Suprapubic skin (tissue), 4 donors: ENCODE results near the gene SVIP. TPM values are rescaled to one million over a fixed set of nuclear protein-coding genes. Genes with fewer than 3 reads are reported as not detected.

Experiments used
- DNase-seq, 2 donors: peaks; one replicate each; pipeline ENCODE4 v3.0.0-alpha.2; 2019; ENCODE audit warnings: low spot score in 2 of 2
- H3K27ac ChIP-seq: fragments of 200-600 bp; sonication (generic); one replicate; pipeline ENCODE4 v1.5.1; 2019
- H3K27me3 ChIP-seq: fragments of 200-600 bp; sonication (generic); one replicate; pipeline ENCODE4 v1.5.1; 2019
- H3K36me3 ChIP-seq: fragments of 200-600 bp; sonication (generic); one replicate; pipeline ENCODE4 v1.5.1; 2019
- H3K4me1 ChIP-seq: fragments of 200-600 bp; sonication (generic); one replicate; pipeline ENCODE4 v1.5.1; 2019
- H3K4me3 ChIP-seq: fragments of 200-600 bp; sonication (generic); one replicate; pipeline ENCODE4 v1.5.1; 2019; ENCODE audit warnings: mild to moderate bottlenecking
- H3K9me3 ChIP-seq: fragments of 200-600 bp; sonication (generic); one replicate; pipeline ENCODE4 v1.5.1; 2019
- EP300 ChIP-seq: sonication (generic); formaldehyde crosslinking; IDR thresholded peaks from one replicate; pipeline ENCODE4 v1.6.1; 2017; ENCODE audit warnings: antibody characterized with exemption
- POLR2A ChIP-seq, 2 donors: fragments of 450-650 bp; IDR thresholded peaks; one replicate each; pipeline ENCODE4 v1.6.1; 2017; ENCODE audit warnings: antibody characterized with exemption in 2 of 2, mild to moderate bottlenecking in 2 of 2, moderate library complexity in 2 of 2
- POLR2AphosphoS5 ChIP-seq, 3 donors: sonication (generic); formaldehyde crosslinking; IDR thresholded peaks; one replicate each; pipeline ENCODE4 v1.6.1; 2017; ENCODE audit warnings: antibody characterized with exemption in 3 of 3
- WGBS: methylation state at CpG from one replicate; pipeline ENCODE4 v1.1.5; 2018; 5-methylcytosine and 5-hydroxymethylcytosine counted together
- total RNA-seq, 4 donors: library from RNA; depleted of rRNA; stranded (reverse); fragments of >200 nt; gene quantifications; one replicate each; pipeline ENCODE4 v1.1.0, GENCODE V29; 2016
- TF ChIP-seq, protein P1 (sequence below), 2 donors: fragments of 200-600 bp in 1 of 2; fragments of 450-650 bp in 1 of 2; sonication (generic) in 1 of 2; IDR thresholded peaks; one replicate each; pipeline ENCODE4 v1.5.1; 2016 to 2019; ENCODE audit warnings: antibody characterized with exemption in 2 of 2, mild to moderate bottlenecking in 1 of 2, moderate library complexity in 1 of 2

Gene SVIP
- total RNA-seq, result 10 to 100 TPM in 1 of 4 donors, 1 to 10 TPM in 3; 6.8 to 10.0 (median 7.9) TPM

DNA sequence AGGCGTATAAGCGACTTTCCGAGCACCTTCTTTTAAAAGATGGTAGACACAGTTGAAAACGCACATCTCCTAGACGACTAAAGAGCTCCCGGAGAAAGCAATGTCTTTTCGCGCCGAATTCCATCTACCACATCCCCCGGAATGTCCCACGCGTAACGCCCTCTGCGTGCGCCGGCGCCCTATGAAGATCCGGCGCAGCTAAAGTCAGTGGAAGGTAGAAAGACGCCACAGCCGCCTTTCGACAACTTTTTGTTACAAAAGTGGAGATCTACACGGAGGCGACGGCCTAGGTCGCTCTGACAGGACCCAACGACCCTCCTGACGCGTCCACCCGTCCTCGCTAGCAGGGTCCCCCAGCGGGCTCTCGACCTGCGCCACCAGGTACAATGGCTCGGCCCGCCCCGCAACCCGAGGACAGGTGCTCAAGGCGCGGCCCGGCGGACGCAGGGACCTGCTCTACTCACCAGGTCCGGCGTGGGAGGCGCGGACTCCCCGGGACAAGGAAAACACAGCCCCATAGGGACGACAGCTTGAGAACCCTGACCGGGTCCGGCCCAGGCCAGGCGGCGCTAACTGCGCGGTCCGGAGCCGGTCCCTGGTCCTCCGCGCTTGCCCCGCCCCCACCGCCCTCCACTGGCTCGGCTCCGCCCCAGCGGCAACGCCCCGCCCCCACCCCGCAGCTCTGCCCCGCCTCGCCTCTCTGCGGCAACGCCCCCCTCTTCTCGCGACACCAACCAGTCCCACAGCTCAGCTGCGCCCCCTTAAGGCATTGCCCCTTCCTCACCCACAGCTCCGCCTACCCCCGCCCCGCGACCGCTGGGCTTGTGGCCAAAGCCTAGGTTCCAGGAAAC, at the start of gene SVIP:
SVIP (minus strand) TSS at position 571 of the 851 bp plus-strand sequence; CDS start at position 518, 53 bp downstream.
- under 1% methylated on average over 27 of the region's 79 CpGs for WGBS

GRCh38 chr11:22878604-22879003, 49.0 kb upstream of the SVIP start:
- no peak overlapping the region for H3K27ac ChIP-seq
- TF ChIP-seq, protein P1, sequence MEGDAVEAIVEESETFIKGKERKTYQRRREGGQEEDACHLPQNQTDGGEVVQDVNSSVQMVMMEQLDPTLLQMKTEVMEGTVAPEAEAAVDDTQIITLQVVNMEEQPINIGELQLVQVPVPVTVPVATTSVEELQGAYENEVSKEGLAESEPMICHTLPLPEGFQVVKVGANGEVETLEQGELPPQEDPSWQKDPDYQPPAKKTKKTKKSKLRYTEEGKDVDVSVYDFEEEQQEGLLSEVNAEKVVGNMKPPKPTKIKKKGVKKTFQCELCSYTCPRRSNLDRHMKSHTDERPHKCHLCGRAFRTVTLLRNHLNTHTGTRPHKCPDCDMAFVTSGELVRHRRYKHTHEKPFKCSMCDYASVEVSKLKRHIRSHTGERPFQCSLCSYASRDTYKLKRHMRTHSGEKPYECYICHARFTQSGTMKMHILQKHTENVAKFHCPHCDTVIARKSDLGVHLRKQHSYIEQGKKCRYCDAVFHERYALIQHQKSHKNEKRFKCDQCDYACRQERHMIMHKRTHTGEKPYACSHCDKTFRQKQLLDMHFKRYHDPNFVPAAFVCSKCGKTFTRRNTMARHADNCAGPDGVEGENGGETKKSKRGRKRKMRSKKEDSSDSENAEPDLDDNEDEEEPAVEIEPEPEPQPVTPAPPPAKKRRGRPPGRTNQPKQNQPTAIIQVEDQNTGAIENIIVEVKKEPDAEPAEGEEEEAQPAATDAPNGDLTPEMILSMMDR (IDR thresholded peaks at IDR 0.05), result no peak
- TF ChIP-seq POLR2AphosphoS5 (IDR thresholded peaks at IDR 0.05) (no peak), POLR2A (IDR thresholded peaks at IDR 0.05) (no peak), EP300 (no peak)
- H3K9me3 ChIP-seq, result no peaks in the 10 kb centered on the region
- H3K4me3 ChIP-seq, result no peak overlapping the region
- H3K36me3 ChIP-seq, result no peaks in the 10 kb centered on the region
- H3K4me1 ChIP-seq, result no peaks in the 10 kb centered on the region
- no peaks in the 10 kb centered on the region for H3K27me3 ChIP-seq
- no peak for DNase-seq

More for the DNA sequence above, at the start of gene SVIP:
- H3K36me3 ChIP-seq, result peaks cover 8% of the 10 kb centered on the region
- TF ChIP-seq POLR2AphosphoS5 (IDR thresholded peaks at IDR 0.05) (peak in 1 of 3 donors; percentile 18), EP300 (no peak), POLR2A (IDR thresholded peaks at IDR 0.05) (peak in 1 of 2 donors; percentile 53)
- TF ChIP-seq, protein P1 (IDR thresholded peaks at IDR 0.05), result peak in 1 of 2 donors; percentile 58
- H3K9me3 ChIP-seq, result no peaks in the 10 kb centered on the region
- peaks cover 15% of the 10 kb centered on the region for H3K4me1 ChIP-seq
- peak within 1 kb of the TSS; percentile 76 for H3K27ac ChIP-seq
- no peaks in the 10 kb centered on the region for H3K27me3 ChIP-seq
- H3K4me3 ChIP-seq, result peak within 1 kb of the TSS; percentile 73
- DNase-seq, result peak; percentile 93 to 95

DNA sequence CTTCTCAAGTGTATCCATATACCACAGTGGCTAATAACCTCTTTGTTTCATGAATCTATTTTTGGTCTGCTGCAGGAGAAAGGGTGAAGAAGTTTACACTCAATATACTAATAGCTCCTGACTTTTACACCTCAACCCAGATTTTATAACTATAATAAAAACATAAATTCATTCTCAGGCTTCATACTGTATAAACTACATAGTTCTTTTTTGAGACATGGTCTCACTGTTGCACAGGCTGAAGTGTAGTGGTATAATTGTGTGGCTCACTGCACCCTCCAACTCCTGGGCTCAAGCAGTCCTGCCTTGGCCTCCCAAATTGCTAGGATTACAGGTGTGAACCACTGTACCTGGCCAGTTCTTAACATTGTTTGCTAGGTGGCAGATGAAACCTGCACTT, 48.4 kb upstream of the SVIP start:
- Histone ChIP-seq H3K4me3 (no peak overlapping the region), H3K4me1 (no peaks in the 10 kb centered on the region), H3K36me3 (no peaks in the 10 kb centered on the region), H3K27ac (no peak overlapping the region), H3K27me3 (no peaks in the 10 kb centered on the region), H3K9me3 (no peaks in the 10 kb centered on the region)
- TF ChIP-seq EP300 (no peak), POLR2A (IDR thresholded peaks at IDR 0.05) (no peak), POLR2AphosphoS5 (IDR thresholded peaks at IDR 0.05) (no peak)
- TF ChIP-seq, protein P1 (IDR thresholded peaks at IDR 0.05), result no peak
- DNase-seq, result no peak

GRCh38 chr11:22875869-22876473, 46.4 kb upstream of the SVIP start:
- Histone ChIP-seq H3K4me1 (no peaks in the 10 kb centered on the region), H3K36me3 (no peaks in the 10 kb centered on the region), H3K27ac (no peak overlapping the region), H3K27me3 (no peaks in the 10 kb centered on the region), H3K9me3 (no peaks in the 10 kb centered on the region), H3K4me3 (no peak overlapping the region)
- 0% methylated on average over 2 of the region's 2 CpGs for WGBS
- no peak for DNase-seq
- TF ChIP-seq, protein P1 (IDR thresholded peaks at IDR 0.05), result peak; percentile 30 to 45
- no peak for TF ChIP-seq POLR2AphosphoS5 (IDR thresholded peaks at IDR 0.05)

GRCh38 chr11:22869325-22869724, 39.7 kb upstream of the SVIP start:
- Histone ChIP-seq H3K9me3 (no peaks in the 10 kb centered on the region), H3K36me3 (no peaks in the 10 kb centered on the region), H3K27ac (no peak overlapping the region), H3K27me3 (no peaks in the 10 kb centered on the region), H3K4me1 (no peaks in the 10 kb centered on the region), H3K4me3 (no peak overlapping the region)
- 84% methylated on average over 3 of the region's 3 CpGs for WGBS
- DNase-seq, result no peak
- TF ChIP-seq EP300, result no peak
- no peak for TF ChIP-seq POLR2AphosphoS5 (IDR thresholded peaks at IDR 0.05)
- TF ChIP-seq, protein P1 (IDR thresholded peaks at IDR 0.05), result no peak
- TF ChIP-seq POLR2A (IDR thresholded peaks at IDR 0.05), result no peak
